SU-DHL-6 (cell line): ENCODE measurements around the gene GAN.

Experiments used
- H2AFZ ChIP-seq: fragments of 200-600 bp; sonication (generic); 2 replicates; pipeline ENCODE4 v1.6.1; 2014; ENCODE audit warnings: low read depth, mild to moderate bottlenecking, moderate library complexity, mixed read lengths, antibody characterized with exemption, low read length; ENCODE audit not compliant: severe bottlenecking
- H3F3A ChIP-seq: fragments of 200-600 bp; shearing (Covaris generic); 2 replicates; pipeline ENCODE4 v1.6.0; 2016; ENCODE audit warnings: antibody characterized with exemption, mild to moderate bottlenecking; ENCODE audit not compliant: insufficient read depth
- H3K27ac ChIP-seq: fragments of 200-600 bp; sonication (generic); 2 replicates; pipeline ENCODE4 v1.5.1; 2016; ENCODE audit warnings: low read depth, mild to moderate bottlenecking, low read length, moderate library complexity, mixed read lengths
- H3K27me3 ChIP-seq: fragments of 200-600 bp; sonication (generic), shearing (Covaris generic); 2 replicates; pipeline ENCODE4 v1.6.0; 2014; ENCODE audit warnings: mild to moderate bottlenecking, low read length
- H3K36me3 ChIP-seq: fragments of 200-600 bp; sonication (generic); 2 replicates; pipeline ENCODE4 v1.6.1; 2014; ENCODE audit warnings: mild to moderate bottlenecking, low read length, mixed read lengths
- H3K4me2 ChIP-seq: fragments of 300-600, 200-600 bp; shearing (Covaris generic), sonication (generic); 2 replicates; pipeline ENCODE4 v1.6.0; 2014; ENCODE audit warnings: low read length, low read depth, mild to moderate bottlenecking; ENCODE audit not compliant: poor library complexity, severe bottlenecking
- H3K4me3 ChIP-seq: fragments of 200-600 bp; sonication (generic); 2 replicates; pipeline ENCODE4 v1.5.1; 2014; ENCODE audit warnings: antibody characterized with exemption, low read length, mild to moderate bottlenecking, mixed read lengths; ENCODE audit not compliant: insufficient read depth, poor library complexity, severe bottlenecking
- H3K79me2 ChIP-seq: fragments of 200-600 bp; sonication (generic); 2 replicates; pipeline ENCODE4 v1.6.1; 2014; ENCODE audit warnings: mild to moderate bottlenecking, low read length, moderate library complexity; ENCODE audit not compliant: insufficient read depth
- H3K9ac ChIP-seq: fragments of 200-600 bp; sonication (generic); 2 replicates; pipeline ENCODE4 v1.7.0; 2014; ENCODE audit warnings: mild to moderate bottlenecking, low read length
- H3K9me2 ChIP-seq: fragments of 200-600 bp; sonication (generic); replicated peaks from 2 replicates; pipeline ENCODE4 v1.6.1; 2014; ENCODE audit warnings: low read length; ENCODE audit not compliant: insufficient read depth
- H3K9me3 ChIP-seq: fragments of 200-600 bp; sonication (generic); 2 replicates; pipeline ENCODE4 v1.6.1; 2014; ENCODE audit warnings: low read length, mixed read lengths; ENCODE audit not compliant: insufficient read depth
- H4K20me1 ChIP-seq: fragments of 200-600 bp; sonication (generic); 2 replicates; pipeline ENCODE4 v1.6.1; 2014; ENCODE audit warnings: low read depth, mild to moderate bottlenecking, antibody characterized with exemption, low read length, moderate library complexity, mixed read lengths
- EZH2phosphoT487 ChIP-seq: fragments of 200-600 bp; sonication (generic), shearing (Covaris generic); conservative IDR thresholded peaks from 2 replicates; pipeline ENCODE4 v1.6.1; 2018; ENCODE audit warnings: mild to moderate bottlenecking, antibody characterized with exemption, low read length, moderate library complexity, mixed read lengths
- TF ChIP-seq, protein P1 (sequence below): fragments of 200-600 bp; sonication (generic); IDR thresholded peaks from one replicate; pipeline ENCODE4 v1.5.1; 2017; ENCODE audit warnings: antibody characterized with exemption, mild to moderate bottlenecking, low read length, moderate library complexity; ENCODE audit not compliant: insufficient read depth, poor library complexity, severe bottlenecking

Gene GAN

DNA sequence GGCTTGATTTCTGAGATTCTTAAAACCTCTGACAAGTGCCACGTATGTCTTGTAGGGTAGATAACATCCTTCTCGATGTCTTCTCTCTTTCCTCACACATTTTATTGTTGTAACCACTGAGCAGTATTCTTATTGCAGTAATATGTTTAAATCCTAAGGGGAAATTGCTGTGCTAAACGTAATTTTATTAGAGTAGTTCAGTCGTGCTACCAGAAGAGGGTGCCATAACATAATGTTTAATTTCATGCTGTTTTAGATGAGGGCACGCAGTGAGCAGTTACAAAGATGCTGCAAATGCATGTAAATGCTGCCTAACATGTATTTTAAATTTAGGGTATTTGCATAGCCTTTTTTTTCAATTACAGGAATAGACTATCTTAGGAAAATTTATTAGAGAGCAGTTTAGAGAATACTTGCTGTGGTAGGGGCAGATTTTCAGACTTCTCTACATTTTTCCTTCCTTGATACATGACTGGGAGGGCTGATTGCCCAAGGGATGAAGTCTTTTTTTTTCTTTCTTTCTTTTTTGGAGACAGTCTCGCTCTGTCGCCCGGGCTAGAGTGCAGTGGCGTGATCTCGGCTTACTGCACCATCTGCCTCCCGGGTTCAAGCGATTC is 51.7 kb downstream of the GAN start:
- Histone ChIP-seq H3K9ac (no peak overlapping the region), H3K27ac (no peak overlapping the region), H3K36me3 (no peaks in the 10 kb centered on the region), H3K79me2 (no peaks in the 10 kb centered on the region), H3K4me3 (no peak overlapping the region), H3K27me3 (no peaks in the 10 kb centered on the region), H4K20me1 (no peaks in the 10 kb centered on the region), H2AFZ (no peak overlapping the region), H3K9me2 (no peaks in the 10 kb centered on the region), H3K4me2 (no peak overlapping the region), H3K9me3 (no peaks in the 10 kb centered on the region), H3F3A (no peaks in the 10 kb centered on the region)
- no peak for TF ChIP-seq EZH2phosphoT487
- TF ChIP-seq, protein P1, sequence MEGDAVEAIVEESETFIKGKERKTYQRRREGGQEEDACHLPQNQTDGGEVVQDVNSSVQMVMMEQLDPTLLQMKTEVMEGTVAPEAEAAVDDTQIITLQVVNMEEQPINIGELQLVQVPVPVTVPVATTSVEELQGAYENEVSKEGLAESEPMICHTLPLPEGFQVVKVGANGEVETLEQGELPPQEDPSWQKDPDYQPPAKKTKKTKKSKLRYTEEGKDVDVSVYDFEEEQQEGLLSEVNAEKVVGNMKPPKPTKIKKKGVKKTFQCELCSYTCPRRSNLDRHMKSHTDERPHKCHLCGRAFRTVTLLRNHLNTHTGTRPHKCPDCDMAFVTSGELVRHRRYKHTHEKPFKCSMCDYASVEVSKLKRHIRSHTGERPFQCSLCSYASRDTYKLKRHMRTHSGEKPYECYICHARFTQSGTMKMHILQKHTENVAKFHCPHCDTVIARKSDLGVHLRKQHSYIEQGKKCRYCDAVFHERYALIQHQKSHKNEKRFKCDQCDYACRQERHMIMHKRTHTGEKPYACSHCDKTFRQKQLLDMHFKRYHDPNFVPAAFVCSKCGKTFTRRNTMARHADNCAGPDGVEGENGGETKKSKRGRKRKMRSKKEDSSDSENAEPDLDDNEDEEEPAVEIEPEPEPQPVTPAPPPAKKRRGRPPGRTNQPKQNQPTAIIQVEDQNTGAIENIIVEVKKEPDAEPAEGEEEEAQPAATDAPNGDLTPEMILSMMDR: peak; percentile 56

GRCh38 chr16:81367821-81368220 is 53.1 kb downstream of the GAN start:
- Histone ChIP-seq H2AFZ (no peak overlapping the region), H3K9me2 (no peaks in the 10 kb centered on the region), H3F3A (no peaks in the 10 kb centered on the region), H3K27me3 (no peaks in the 10 kb centered on the region), H3K9ac (no peak overlapping the region), H3K4me2 (no peak overlapping the region), H3K36me3 (no peaks in the 10 kb centered on the region), H3K27ac (no peak overlapping the region), H3K79me2 (no peaks in the 10 kb centered on the region), H4K20me1 (no peaks in the 10 kb centered on the region), H3K4me3 (no peak overlapping the region), H3K9me3 (no peaks in the 10 kb centered on the region)
- no peak for TF ChIP-seq EZH2phosphoT487
- TF ChIP-seq, protein P1: no peak

DNA sequence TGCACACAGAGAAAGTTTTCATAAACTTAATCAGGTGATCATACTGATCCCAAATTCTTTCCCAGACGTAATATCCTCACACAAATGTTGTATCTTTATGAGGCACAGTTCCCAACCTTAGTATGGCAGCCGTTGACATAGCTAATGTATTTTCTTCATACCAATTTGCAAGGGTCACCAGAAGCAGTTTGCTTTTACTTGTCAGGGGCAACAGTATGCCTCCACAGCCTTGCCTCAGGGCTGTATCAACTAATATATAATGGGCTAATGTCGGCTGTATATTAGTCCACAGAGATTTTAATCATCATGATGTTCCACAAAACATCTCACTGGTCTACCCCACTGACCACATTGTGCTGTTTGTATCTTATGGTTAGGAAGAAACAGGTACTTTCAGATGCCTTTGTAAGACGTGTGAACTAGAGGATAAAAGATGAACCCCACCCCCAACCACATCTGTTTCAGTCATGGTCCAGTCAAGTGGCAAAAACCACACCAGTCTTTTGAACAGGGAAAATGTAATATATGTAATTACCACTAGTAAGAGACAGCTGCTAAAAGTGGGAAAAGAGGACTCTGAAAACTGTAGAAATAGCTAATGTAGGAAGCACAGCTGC is 55.2 kb downstream of the GAN start:
- Histone ChIP-seq H3K9me2 (no peaks in the 10 kb centered on the region), H3K4me3 (no peak overlapping the region), H3K4me2 (no peak overlapping the region), H3K9me3 (no peaks in the 10 kb centered on the region), H4K20me1 (no peaks in the 10 kb centered on the region), H3K27ac (no peak overlapping the region), H3K27me3 (no peaks in the 10 kb centered on the region), H3F3A (no peaks in the 10 kb centered on the region), H2AFZ (no peak overlapping the region), H3K36me3 (no peaks in the 10 kb centered on the region), H3K79me2 (no peaks in the 10 kb centered on the region), H3K9ac (no peak overlapping the region)
- no peak for TF ChIP-seq EZH2phosphoT487
- TF ChIP-seq, protein P1: no peak
